OCI-LY1 (cell line): Measurements from ENCODE around the gene LIPG.

Experiments
- H2AFZ ChIP-seq: fragments of 200-600 bp; sonication (generic), shearing (Covaris generic); 2 replicates; pipeline ENCODE4 v1.6.0; 2014; ENCODE audit warnings: antibody characterized with exemption, mild to moderate bottlenecking, low read length
- H3F3A ChIP-seq: fragments of 200-600 bp; sonication (generic), shearing (Covaris generic); 2 replicates; pipeline ENCODE4 v1.6.0; 2014; ENCODE audit warnings: mild to moderate bottlenecking, antibody characterized with exemption, low read length, moderate library complexity; ENCODE audit not compliant: insufficient read depth
- H3K27ac ChIP-seq: fragments of 200-600 bp; sonication (generic); 2 replicates; pipeline ENCODE4 v1.5.1; 2014; ENCODE audit warnings: low read length, mixed run types, mild to moderate bottlenecking, low read depth; ENCODE audit not compliant: poor library complexity, severe bottlenecking
- H3K27me3 ChIP-seq: fragments of 200-600 bp; sonication (generic); 2 replicates; pipeline ENCODE4 v1.6.0; 2014; ENCODE audit warnings: antibody characterized with exemption, mild to moderate bottlenecking, low read length, moderate library complexity; ENCODE audit not compliant: insufficient read depth
- H3K36me3 ChIP-seq: fragments of 200-600 bp; sonication (generic); 2 replicates; pipeline ENCODE4 v1.6.1; 2014; ENCODE audit warnings: mild to moderate bottlenecking, antibody characterized with exemption, low read length, moderate library complexity, mixed read lengths; ENCODE audit not compliant: insufficient read depth
- H3K4me1 ChIP-seq: fragments of 200-600 bp; sonication (generic); 2 replicates; pipeline ENCODE4 v1.5.1; 2014; ENCODE audit warnings: mild to moderate bottlenecking, low read length, moderate library complexity; ENCODE audit not compliant: insufficient read depth, severe bottlenecking
- H3K4me2 ChIP-seq: fragments of 200-600 bp; sonication (generic), shearing (Covaris generic); 2 replicates; pipeline ENCODE4 v1.6.1; 2014; ENCODE audit warnings: low read length
- H3K4me3 ChIP-seq: fragments of 200-600 bp; sonication (generic); 2 replicates; pipeline ENCODE4 v1.5.1; 2014; ENCODE audit warnings: low read length, low read depth, mild to moderate bottlenecking, mixed read lengths; ENCODE audit not compliant: poor library complexity, severe bottlenecking
- H3K79me2 ChIP-seq: fragments of 200-600 bp; shearing (Covaris generic); 2 replicates; pipeline ENCODE4 v1.6.1; 2016; ENCODE audit warnings: mixed run types, low read length, mixed read lengths; ENCODE audit not compliant: insufficient read depth
- H3K9ac ChIP-seq: fragments of 200-600 bp; sonication (generic), shearing (Covaris generic); 2 replicates; pipeline ENCODE4 v1.6.1; 2014; ENCODE audit warnings: mild to moderate bottlenecking, low read length, mixed read lengths
- H3K9me2 ChIP-seq: fragments of 200-600 bp; sonication (generic), shearing (Covaris generic); 2 replicates; pipeline ENCODE4 v1.6.1; 2014; ENCODE audit warnings: low read depth, mild to moderate bottlenecking, low read length, mixed read lengths
- H3K9me3 ChIP-seq: fragments of 200-600 bp; shearing (Covaris generic); 2 replicates; pipeline ENCODE4 v1.6.1; 2014; ENCODE audit warnings: low read length, mixed read lengths
- H4K20me1 ChIP-seq: fragments of 200-600 bp; sonication (generic), shearing (Covaris generic); 2 replicates; pipeline ENCODE4 v1.6.0; 2016; ENCODE audit warnings: mild to moderate bottlenecking, low read length; ENCODE audit not compliant: insufficient read depth
- EZH2 ChIP-seq: fragments of 200-600 bp; sonication (generic), shearing (Covaris generic); IDR thresholded peaks from 2 replicates; pipeline ENCODE4 v1.8.0; 2017; ENCODE audit warnings: borderline replicate concordance, mixed run types, mild to moderate bottlenecking, antibody characterized with exemption, low read length, moderate library complexity, mixed read lengths
- TF ChIP-seq, protein P1 (sequence below): fragments of 200-600 bp; sonication (generic), shearing (Covaris generic); IDR thresholded peaks from 2 replicates; pipeline ENCODE4 v1.5.1; 2017; ENCODE audit warnings: mild to moderate bottlenecking, antibody characterized with exemption, low read length, moderate library complexity, mixed read lengths

LIPG gene

DNA sequence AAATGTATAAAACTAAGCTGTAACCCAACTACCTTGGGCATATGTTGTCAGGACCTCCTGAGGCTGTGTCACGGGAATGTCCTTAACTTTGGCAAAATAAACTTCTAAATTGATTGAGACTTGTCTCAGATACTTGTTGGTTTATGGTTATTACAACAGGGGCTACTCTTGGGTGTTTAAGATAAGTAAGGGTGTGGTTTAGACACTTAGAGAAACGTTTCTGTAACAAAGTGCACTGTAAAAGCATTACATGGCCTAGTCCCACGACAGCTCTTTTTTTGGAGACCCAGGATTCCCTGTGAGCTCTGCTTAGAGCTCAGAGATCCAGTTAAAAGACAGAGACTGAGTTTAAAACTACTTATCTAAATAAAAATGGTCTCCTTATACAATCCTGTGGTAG lies 32.3 kb upstream of the LIPG start:
- peaks cover 3% of the 10 kb centered on the region; the same call in 1 of the 2 replicates for H3K9me3 ChIP-seq
- no peak overlapping the region for H3K9ac ChIP-seq
- no peaks in the 10 kb centered on the region for H4K20me1 ChIP-seq
- H3K4me2 ChIP-seq, result no peak overlapping the region
- no peaks in the 10 kb centered on the region for H3K4me1 ChIP-seq
- H3K79me2 ChIP-seq, result no peaks in the 10 kb centered on the region
- no peaks in the 10 kb centered on the region for H3K36me3 ChIP-seq
- no peak for TF ChIP-seq EZH2
- TF ChIP-seq, protein P1, sequence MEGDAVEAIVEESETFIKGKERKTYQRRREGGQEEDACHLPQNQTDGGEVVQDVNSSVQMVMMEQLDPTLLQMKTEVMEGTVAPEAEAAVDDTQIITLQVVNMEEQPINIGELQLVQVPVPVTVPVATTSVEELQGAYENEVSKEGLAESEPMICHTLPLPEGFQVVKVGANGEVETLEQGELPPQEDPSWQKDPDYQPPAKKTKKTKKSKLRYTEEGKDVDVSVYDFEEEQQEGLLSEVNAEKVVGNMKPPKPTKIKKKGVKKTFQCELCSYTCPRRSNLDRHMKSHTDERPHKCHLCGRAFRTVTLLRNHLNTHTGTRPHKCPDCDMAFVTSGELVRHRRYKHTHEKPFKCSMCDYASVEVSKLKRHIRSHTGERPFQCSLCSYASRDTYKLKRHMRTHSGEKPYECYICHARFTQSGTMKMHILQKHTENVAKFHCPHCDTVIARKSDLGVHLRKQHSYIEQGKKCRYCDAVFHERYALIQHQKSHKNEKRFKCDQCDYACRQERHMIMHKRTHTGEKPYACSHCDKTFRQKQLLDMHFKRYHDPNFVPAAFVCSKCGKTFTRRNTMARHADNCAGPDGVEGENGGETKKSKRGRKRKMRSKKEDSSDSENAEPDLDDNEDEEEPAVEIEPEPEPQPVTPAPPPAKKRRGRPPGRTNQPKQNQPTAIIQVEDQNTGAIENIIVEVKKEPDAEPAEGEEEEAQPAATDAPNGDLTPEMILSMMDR, result no peak
- no peaks in the 10 kb centered on the region for H3K9me2 ChIP-seq
- no peak overlapping the region for H2AFZ ChIP-seq
- no peaks in the 10 kb centered on the region for H3F3A ChIP-seq
- H3K27me3 ChIP-seq, result no peaks in the 10 kb centered on the region
- no peak overlapping the region for H3K27ac ChIP-seq
- no peak overlapping the region for H3K4me3 ChIP-seq

DNA sequence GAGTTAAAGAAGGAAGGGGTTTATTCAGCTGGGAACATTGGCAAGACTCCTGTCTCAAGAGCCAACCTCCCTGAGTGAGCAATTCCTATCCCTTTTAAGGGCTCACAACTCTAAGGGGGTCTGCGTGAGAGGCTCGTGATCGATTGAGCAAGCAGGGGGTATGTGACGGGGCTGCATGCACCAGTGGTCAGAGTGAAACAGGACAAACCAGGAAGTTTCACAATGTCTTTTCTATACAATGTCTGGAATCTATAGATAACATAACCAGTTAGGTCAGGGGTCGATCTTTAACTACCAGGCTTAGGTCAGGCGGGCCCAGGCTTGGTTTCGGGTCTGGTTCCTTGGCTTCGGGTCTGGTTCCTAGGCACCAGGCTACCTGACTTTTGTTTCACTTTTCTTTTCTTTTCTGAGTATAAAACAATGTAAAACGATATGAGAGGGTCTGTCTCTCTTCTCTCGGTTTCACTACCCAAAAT lies 30.1 kb upstream of the LIPG start:
- H3K79me2 ChIP-seq, result no peaks in the 10 kb centered on the region
- TF ChIP-seq, protein P1, result no peak
- TF ChIP-seq EZH2, result no peak
- H3K9me2 ChIP-seq, result no peaks in the 10 kb centered on the region
- no peaks in the 10 kb centered on the region for H3K36me3 ChIP-seq
- H3K4me3 ChIP-seq, result peak overlapping the region; percentile 24
- no peak overlapping the region for H3K9ac ChIP-seq
- no peaks in the 10 kb centered on the region for H3F3A ChIP-seq
- peaks cover 8% of the 10 kb centered on the region; the same call in 1 of the 2 replicates for H3K9me3 ChIP-seq
- no peaks in the 10 kb centered on the region for H4K20me1 ChIP-seq
- H3K4me2 ChIP-seq, result peak overlapping the region; percentile 22; the same call in 1 of the 2 replicates
- no peaks in the 10 kb centered on the region for H3K27me3 ChIP-seq
- H2AFZ ChIP-seq, result no peak overlapping the region
- H3K4me1 ChIP-seq, result no peaks in the 10 kb centered on the region
- H3K27ac ChIP-seq, result no peak overlapping the region

DNA sequence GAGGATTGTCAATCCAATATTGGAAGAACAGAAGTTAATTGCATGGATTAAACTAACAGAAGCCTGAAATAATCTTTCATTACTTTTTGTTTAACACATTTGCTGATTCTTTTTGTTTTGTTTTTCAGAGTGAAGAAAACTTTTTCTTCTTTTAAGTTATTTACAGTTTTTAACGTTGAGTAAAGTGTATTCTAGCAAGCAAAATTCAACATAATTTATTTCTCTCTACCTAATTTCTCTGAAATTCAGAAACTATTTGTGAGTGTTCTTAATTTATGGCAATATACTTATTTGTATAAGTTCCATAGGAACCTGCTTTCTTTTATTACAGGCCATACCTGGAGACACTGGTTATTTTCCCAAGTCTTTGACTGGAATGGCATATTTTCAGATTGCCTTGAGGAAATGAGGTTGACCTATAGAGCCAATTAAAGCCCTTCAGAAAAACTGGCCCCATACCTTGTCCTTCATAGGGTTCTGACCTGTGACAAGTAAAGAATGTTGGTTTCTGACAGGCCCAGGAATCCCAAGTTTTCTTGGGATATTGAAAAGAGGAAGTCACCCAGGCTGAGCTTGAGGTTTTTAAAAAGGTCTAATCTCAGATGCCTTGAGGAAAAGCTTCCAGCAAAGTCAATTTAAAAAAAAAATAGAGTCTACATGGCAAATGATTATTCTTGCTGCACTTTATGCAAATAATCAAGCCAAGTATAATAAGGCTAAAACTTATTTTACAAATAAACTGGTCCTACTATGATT lies 26.8 kb upstream of the LIPG start:
- TF ChIP-seq, protein P1, result no peak
- TF ChIP-seq EZH2, result no peak
- Histone ChIP-seq H3K4me3 (no peak overlapping the region), H3K36me3 (no peaks in the 10 kb centered on the region), H3F3A (no peaks in the 10 kb centered on the region), H3K27me3 (no peaks in the 10 kb centered on the region), H3K9ac (no peak overlapping the region), H4K20me1 (no peaks in the 10 kb centered on the region), H3K4me1 (no peaks in the 10 kb centered on the region), H2AFZ (no peak overlapping the region), H3K79me2 (no peaks in the 10 kb centered on the region), H3K27ac (no peak overlapping the region), H3K4me2 (no peak overlapping the region), H3K9me3 (peaks cover 8% of the 10 kb centered on the region; the same call in 1 of the 2 replicates), H3K9me2 (no peaks in the 10 kb centered on the region)
